Adrenal gland (tissue), 12 donors: ENCODE results near the gene GANAB. TPM values are rescaled to one million over a fixed set of nuclear protein-coding genes. Genes with fewer than 3 reads are reported as not detected.

Source experiments
- DNase-seq, 7 donors: peaks; one replicate each; pipeline ENCODE4 v3.0.0-alpha.2; 2019 to 2020
- H3K27ac ChIP-seq, 5 donors: fragments of 200-600 bp; sonication (generic) in 4 of 5; 1 replicate in 3 of 5; 2 replicates in 2 of 5; pipeline versions ENCODE4 v1.5.1 to v1.8.0; 2016 to 2020; ENCODE audit warnings: mild to moderate bottlenecking in 1 of 5
- H3K27me3 ChIP-seq: fragments of 200-600 bp; 2 replicates; pipeline ENCODE4 v1.8.0; 2021
- H3K36me3 ChIP-seq, 2 donors: fragments of 200-600 bp; replicated peaks in 1 of 2; 1 replicate in 1 of 2; 2 replicates in 1 of 2; pipeline versions ENCODE4 v1.5.1 to v1.8.0; 2018 to 2022
- H3K4me1 ChIP-seq, 2 donors: fragments of 200-600 bp; replicated peaks in 1 of 2; 1 replicate in 1 of 2; 2 replicates in 1 of 2; pipeline versions ENCODE4 v1.5.1 to v1.8.0; 2018 to 2021
- H3K4me3 ChIP-seq, 4 donors: fragments of 200-600 bp; sonication (generic) in 3 of 4; one replicate each; pipeline ENCODE4 v1.5.1; 2016 to 2018
- H3K9me3 ChIP-seq, 3 donors: fragments of 200-600 bp; sonication (generic) in 1 of 3; replicated peaks in 1 of 3; 1 replicate in 2 of 3; 2 replicates in 1 of 3; pipeline versions ENCODE4 v1.5.1 to v1.8.0; 2016 to 2021
- POLR2A ChIP-seq, 2 donors: fragments of 450-650 bp; IDR thresholded peaks; one replicate each; pipeline ENCODE4 v1.6.1; 2017; ENCODE audit warnings: antibody characterized with exemption in 2 of 2, mild to moderate bottlenecking in 2 of 2, moderate library complexity in 1 of 2
- WGBS, 4 donors: extraction: QIAGEN DNeasy Blood & Tissue Kit in 2 of 4; methylation state at CpG; one replicate each; pipeline versions ENCODE4 v1.1.5 to v1.1.7; 2013 to 2017; 5-methylcytosine and 5-hydroxymethylcytosine counted together
- intact Hi-C, 2 donors: fragments of 100-400 bp; cut with DNase I; formaldehyde crosslinking; loops; one replicate each; pipeline versions ENCODE4 v1.14.1 to v1.15.0; 2022 to 2023
- polyA plus RNA-seq, 3 donors: library from polyadenylated mRNA; stranded (reverse); fragments of 200-250 nt in 2 of 3; fragments of 350-450 nt in 1 of 3; fragmentation: Illumina TruSeq in 1 of 3; extraction: RNeasy Lipid Tissue Mini Kit (QIAGEN cat#74804) in 1 of 3; gene quantifications; one replicate each; pipeline ENCODE4 v1.2.3, GENCODE V29; 2013 to 2014
- total RNA-seq, 9 donors: library from RNA; depleted of rRNA in 4 of 9; stranded (reverse); fragments of >200 nt in 4 of 9; fragments of 120-200 nt in 1 of 9; fragmentation: NEBNext Ultra II Directional in 1 of 9; extraction: Animal tissue kit (Norgen Biotek cat#: 25700) in 1 of 9; gene quantifications; one replicate each; pipeline versions ENCODE4 v1.1.0 to v1.2.4, GENCODE V29; 2013 to 2023
- TF ChIP-seq, protein P1 (sequence below), 6 experiments: fragments of 450-650 bp in 4 of 6; fragments of 200-600 bp in 2 of 6; sonication (generic) in 1 of 6; IDR thresholded peaks; 1 replicate in 5 of 6; 2 replicates in 1 of 6; pipeline versions ENCODE4 v1.5.1 to v1.8.0; 2016 to 2021; ENCODE audit warnings: antibody characterized with exemption in 6 of 6, mild to moderate bottlenecking in 2 of 6, moderate library complexity in 1 of 6
- donor health status: healthy with polysubstance abuse.
- donor health status: Bipolar disorder and iron deficiency.
- donor health status: DM: yes; HTN: yes; CAD: no.
- donor health status: DM: no; HTN: no; CAD: no.
- donor health status: DM: no; HTN: no; CAD: no.
- donor health status: DM: yes; HTN: yes; CAD: no.

Gene GANAB
- total and polyA plus RNA-seq, 12 donors: 90.9 to 304 (median 173) TPM

DNA sequence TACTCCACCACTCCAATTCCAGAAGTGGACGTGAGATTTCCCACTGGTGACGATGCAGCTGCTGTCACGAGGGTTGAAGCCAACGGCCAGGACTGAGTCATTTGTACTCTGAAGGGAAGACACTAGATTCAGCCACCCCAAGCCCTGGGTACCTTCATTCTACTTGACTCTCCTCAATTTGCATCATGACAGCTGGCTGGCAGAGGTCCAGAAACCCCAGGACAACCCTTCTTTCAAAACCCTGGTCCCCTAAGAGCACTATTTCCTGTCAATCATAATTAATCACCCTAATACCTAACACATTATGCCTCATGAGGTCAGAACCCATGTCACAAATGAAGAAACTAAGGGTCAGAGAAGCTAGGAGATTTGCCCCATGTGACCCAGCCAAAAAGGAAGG is 38.7 kb downstream of the GANAB start:
- no peak for DNase-seq
- H3K9me3 ChIP-seq: no peaks in the 10 kb centered on the region
- no peak overlapping the region for H3K4me3 ChIP-seq
- intact Hi-C loops: no loop called here
- 56 to 78% (median 70%) methylated on average over 4 of the region's 4 CpGs for whole genome bisulfite sequencing, 4 donors
- H3K4me1 ChIP-seq: peaks cover 12 to 18% of the 10 kb centered on the region in 2 donors
- TF ChIP-seq POLR2A (IDR thresholded peaks at IDR 0.05): no peak
- TF ChIP-seq, protein P1, sequence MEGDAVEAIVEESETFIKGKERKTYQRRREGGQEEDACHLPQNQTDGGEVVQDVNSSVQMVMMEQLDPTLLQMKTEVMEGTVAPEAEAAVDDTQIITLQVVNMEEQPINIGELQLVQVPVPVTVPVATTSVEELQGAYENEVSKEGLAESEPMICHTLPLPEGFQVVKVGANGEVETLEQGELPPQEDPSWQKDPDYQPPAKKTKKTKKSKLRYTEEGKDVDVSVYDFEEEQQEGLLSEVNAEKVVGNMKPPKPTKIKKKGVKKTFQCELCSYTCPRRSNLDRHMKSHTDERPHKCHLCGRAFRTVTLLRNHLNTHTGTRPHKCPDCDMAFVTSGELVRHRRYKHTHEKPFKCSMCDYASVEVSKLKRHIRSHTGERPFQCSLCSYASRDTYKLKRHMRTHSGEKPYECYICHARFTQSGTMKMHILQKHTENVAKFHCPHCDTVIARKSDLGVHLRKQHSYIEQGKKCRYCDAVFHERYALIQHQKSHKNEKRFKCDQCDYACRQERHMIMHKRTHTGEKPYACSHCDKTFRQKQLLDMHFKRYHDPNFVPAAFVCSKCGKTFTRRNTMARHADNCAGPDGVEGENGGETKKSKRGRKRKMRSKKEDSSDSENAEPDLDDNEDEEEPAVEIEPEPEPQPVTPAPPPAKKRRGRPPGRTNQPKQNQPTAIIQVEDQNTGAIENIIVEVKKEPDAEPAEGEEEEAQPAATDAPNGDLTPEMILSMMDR (IDR thresholded peaks at IDR 0.05): no peak
- H3K27ac ChIP-seq: no peak overlapping the region
- H3K27me3 ChIP-seq: no peaks in the 10 kb centered on the region
- peaks cover 0 to 42% of the 10 kb centered on the region in 2 donors for H3K36me3 ChIP-seq

GRCh38 chr11:62605902-62606301 is 40.5 kb downstream of the GANAB start:
- TF ChIP-seq POLR2A (IDR thresholded peaks at IDR 0.05): no peak
- TF ChIP-seq, protein P1 (IDR thresholded peaks at IDR 0.05): no peak
- Histone ChIP-seq H3K36me3 (peaks cover 0 to 42% of the 10 kb centered on the region in 2 donors), H3K9me3 (no peaks in the 10 kb centered on the region), H3K27me3 (no peaks in the 10 kb centered on the region), H3K4me1 (peaks cover 8 to 16% of the 10 kb centered on the region in 2 donors), H3K4me3 (no peak overlapping the region), H3K27ac (no peak overlapping the region)
- no peak for DNase-seq
- intact Hi-C loops: no loop called here
- WGBS, 4 donors: 92 to 96% (median 93%) methylated on average over 15 of the region's 15 CpGs

DNA sequence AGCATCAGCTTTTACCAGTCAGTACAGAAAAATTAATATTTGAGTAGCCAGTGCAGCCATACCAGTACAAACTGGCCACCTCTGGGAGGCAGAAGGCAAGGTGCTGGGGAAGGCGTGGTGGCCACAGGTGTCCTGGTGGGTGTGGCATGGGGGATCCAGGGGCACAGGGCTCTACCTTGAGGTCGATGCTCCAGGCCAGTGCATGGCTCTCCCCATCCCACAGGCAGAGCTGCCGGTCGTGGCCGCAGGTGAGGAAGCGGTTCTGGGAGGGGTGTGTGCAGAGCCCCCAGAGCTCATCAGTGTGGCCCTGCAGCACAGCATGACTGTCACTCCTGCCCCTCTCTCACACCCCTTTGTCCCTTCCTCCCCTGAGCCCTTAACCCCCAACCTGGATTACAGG is 40.9 kb downstream of the GANAB start:
- Histone ChIP-seq H3K27ac (no peak overlapping the region), H3K4me1 (peaks cover 8 to 16% of the 10 kb centered on the region in 2 donors), H3K36me3 (peaks cover 0 to 40% of the 10 kb centered on the region in 2 donors), H3K9me3 (no peaks in the 10 kb centered on the region), H3K4me3 (no peak overlapping the region), H3K27me3 (no peaks in the 10 kb centered on the region)
- no peak for DNase-seq
- WGBS, 4 donors: 83 to 87% (median 86%) methylated on average over 4 to 6 of the region's 6 CpGs
- TF ChIP-seq POLR2A (IDR thresholded peaks at IDR 0.05): no peak
- TF ChIP-seq, protein P1 (IDR thresholded peaks at IDR 0.05): no peak
- intact Hi-C loops: no loop called here

DNA sequence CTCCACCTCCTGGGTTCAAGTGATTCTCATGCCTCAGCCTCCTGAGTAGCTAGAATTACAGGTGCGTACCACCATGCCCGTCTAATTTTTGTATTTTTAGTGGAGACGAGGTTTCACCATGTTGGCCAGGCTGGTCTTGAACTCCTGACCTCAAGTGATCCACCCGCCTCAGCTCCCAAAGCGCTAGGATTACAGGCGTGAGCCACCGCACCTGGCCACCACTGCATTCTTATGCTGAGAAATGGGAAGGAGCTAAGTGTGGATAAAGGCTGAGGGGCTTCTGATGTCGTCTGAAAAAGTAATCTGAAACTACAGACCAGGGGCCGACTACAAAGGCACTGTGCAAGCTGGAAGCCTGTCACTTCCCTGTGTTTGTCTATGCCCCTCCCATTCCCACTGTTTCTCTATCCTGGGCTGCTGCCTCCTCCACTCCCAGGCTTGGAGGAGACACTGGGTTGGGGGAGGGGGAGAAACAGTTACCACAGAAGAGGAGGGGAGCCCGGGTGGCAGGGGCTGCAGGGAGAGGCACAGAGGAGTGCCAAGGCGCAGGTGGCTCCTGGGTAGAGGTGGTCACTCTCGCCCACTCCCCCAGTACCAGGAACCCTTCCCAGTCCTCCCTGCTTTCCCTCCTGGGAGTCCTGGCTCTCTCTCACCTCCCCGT is 41.8 kb downstream of the GANAB start:
- intact Hi-C loops: no loop called here
- 85 to 89% (median 87%) methylated on average over 12 to 13 of the region's 13 CpGs for WGBS, 4 donors
- Histone ChIP-seq H3K36me3 (peaks cover 0 to 38% of the 10 kb centered on the region in 2 donors), H3K4me3 (no peak overlapping the region), H3K27me3 (no peaks in the 10 kb centered on the region), H3K4me1 (peaks cover 16 to 19% of the 10 kb centered on the region in 2 donors), H3K27ac (no peak overlapping the region), H3K9me3 (no peaks in the 10 kb centered on the region)
- no peak for DNase-seq
- no peak for TF ChIP-seq POLR2A (IDR thresholded peaks at IDR 0.05)
- TF ChIP-seq, protein P1 (IDR thresholded peaks at IDR 0.05): no peak
